MCF 10A (cell line): Measurements from ENCODE around the gene PMEPA1. TPM values are rescaled to one million over a fixed set of nuclear protein-coding genes. Genes with fewer than 3 reads are reported as not detected.

ENCODE experiments used
- BruUV-seq: library from RNA; stranded (reverse); fragments of 400-500 nt; replicated peaks from 2 replicates; lab custom pipeline; 2021; lab: Mats Ljungman, UMichigan
- CTCF ChIA-PET: fragments of 300-600 bp; sonication (Branson Sonifier 250); formaldehyde crosslinking; extraction: SDS; loops from one replicate; lab custom pipeline; 2021; ENCODE audit warnings: antibody characterized with exemption, inconsistent platforms; lab: Yijun Ruan, JAX
- POLR2A ChIA-PET: fragments of 300-600, 350-650 bp; sonication (Branson Sonifier 250); formaldehyde crosslinking; extraction: SDS; loops from one replicate; lab custom pipeline; 2020; ENCODE audit warnings: antibody characterized with exemption, inconsistent platforms; lab: Yijun Ruan, JAX
- DNase-seq: peaks from one replicate; pipeline ENCODE4 v3.0.0-alpha.2; 2018; ENCODE audit not compliant: unreplicated experiment
- H3K27ac Mint-ChIP-seq: one replicate; pipeline ENCODE4 v1.8.0; 2022; ENCODE audit warnings: mild to moderate bottlenecking, low read depth, mixed read lengths; ENCODE audit not compliant: unreplicated experiment
- H3K27me3 Mint-ChIP-seq: one replicate; pipeline ENCODE4 v1.8.0; 2022; ENCODE audit warnings: mixed read lengths; ENCODE audit not compliant: insufficient read depth, unreplicated experiment
- H3K36me3 Mint-ChIP-seq: one replicate; pipeline ENCODE4 v1.8.0; 2022; ENCODE audit warnings: mild to moderate bottlenecking, moderate library complexity, mixed read lengths; ENCODE audit not compliant: insufficient read depth, unreplicated experiment
- H3K4me1 Mint-ChIP-seq: one replicate; pipeline ENCODE4 v1.8.0; 2022; ENCODE audit warnings: mixed read lengths; ENCODE audit not compliant: insufficient read depth, unreplicated experiment
- H3K4me3 Mint-ChIP-seq: one replicate; pipeline ENCODE4 v1.8.0; 2022; ENCODE audit warnings: mild to moderate bottlenecking, moderate library complexity, mixed read lengths; ENCODE audit not compliant: unreplicated experiment
- H3K9me3 Mint-ChIP-seq: one replicate; pipeline ENCODE4 v1.8.0; 2022; ENCODE audit warnings: mixed read lengths; ENCODE audit not compliant: unreplicated experiment
- CTCF ChIP-seq: fragments of 200-600 bp; IDR thresholded peaks from one replicate; pipeline ENCODE4 v1.8.0; 2022; ENCODE audit warnings: antibody characterized with exemption, mild to moderate bottlenecking; ENCODE audit not compliant: unreplicated experiment
- intact Hi-C: fragments of 100-400 bp; cut with micrococcal nuclease; formaldehyde crosslinking; loops from 2 replicates; pipeline ENCODE4 v1.14.1; 2022
- total RNA-seq: library from RNA; stranded (reverse); gene quantifications from 2 replicates; pipeline ENCODE4 v1.2.3, GENCODE V29; 2022

Gene PMEPA1
- total RNA-seq, 1 experiment from 2014 or later, result 68.5 TPM

GRCh38 chr20:57711311-57711712 lies 1.5 kb upstream of the PMEPA1 start:
- BruUV-seq, result no TSS peak
- H3K27ac Mint-ChIP-seq, result no peak overlapping the region
- POLR2A ChIA-PET, result interaction anchor here (0.7 to 6.9 kb wide), 8 partner anchors 14 to 1297 kb away, joined by 3 to 185 read pairs (median 4); no protein-coding TSS in a partner anchor
- CTCF ChIA-PET, result interaction anchor here (0.5 to 2.7 kb wide), 11 partner anchors 9 to 375 kb away, joined by 3 to 14 read pairs (median 4); no protein-coding TSS in a partner anchor
- no peaks in the 10 kb centered on the region for H3K36me3 Mint-ChIP-seq
- peak overlapping the region; percentile 100 for H3K4me3 Mint-ChIP-seq
- TF ChIP-seq CTCF, result no peak
- no peak for DNase-seq
- no peaks in the 10 kb centered on the region for H3K27me3 Mint-ChIP-seq
- no peaks in the 10 kb centered on the region for H3K9me3 Mint-ChIP-seq
- H3K4me1 Mint-ChIP-seq, result peaks cover 58% of the 10 kb centered on the region
- intact Hi-C loops, result loop anchor here (2.0 kb wide), 1 partner anchor 279 kb away; no protein-coding TSS in a partner anchor

- DNase-seq, result no peak
- CTCF ChIA-PET, result interaction anchor here (0.5 to 2.7 kb wide), 12 partner anchors 9 to 376 kb away, joined by 3 to 14 read pairs (median 4); no protein-coding TSS in a partner anchor
- BruUV-seq, result no TSS peak
Observed at GRCh38 chr20:57710841-57711240, 1.0 kb upstream of the PMEPA1 start.

GRCh38 chr20:57708694-57709673 lies 831 bp downstream of the PMEPA1 start:
- no peak for TF ChIP-seq CTCF
- intact Hi-C loops, result loop anchor here (1.0 kb wide), 1 partner anchor 87 kb away; no protein-coding TSS in a partner anchor
- H3K4me3 Mint-ChIP-seq, result peak overlapping the region; percentile 100
- H3K27ac Mint-ChIP-seq, result peak overlapping the region; percentile 96
- BruUV-seq, result TSS peak; percentile 62
- H3K27me3 Mint-ChIP-seq, result no peaks in the 10 kb centered on the region
- no peak for DNase-seq
- peaks cover 41% of the 10 kb centered on the region for H3K4me1 Mint-ChIP-seq
- ChIA-PET CTCF (interaction anchor here (0.6 to 2.9 kb wide), 7 partner anchors 10 to 394 kb away, joined by 3 to 21 read pairs (median 6); no protein-coding TSS in a partner anchor), POLR2A (interaction anchor here (0.5 to 6.9 kb wide), 12 partner anchors 9 to 473 kb away, joined by 3 to 185 read pairs (median 4); no protein-coding TSS in a partner anchor)
- no peaks in the 10 kb centered on the region for H3K36me3 Mint-ChIP-seq
- H3K9me3 Mint-ChIP-seq, result no peaks in the 10 kb centered on the region

More at GRCh38 chr20:57710841-57711240, 1.0 kb upstream of the PMEPA1 start:
- Mint-ChIP-seq H3K4me1 (peaks cover 53% of the 10 kb centered on the region), H3K9me3 (no peaks in the 10 kb centered on the region), H3K4me3 (peak overlapping the region; percentile 100), H3K27ac (no peak overlapping the region), H3K36me3 (no peaks in the 10 kb centered on the region), H3K27me3 (no peaks in the 10 kb centered on the region)
- POLR2A ChIA-PET, result interaction anchor here (0.6 to 6.9 kb wide), 13 partner anchors 14 to 1298 kb away, joined by 3 to 185 read pairs (median 4); no protein-coding TSS in a partner anchor
- intact Hi-C loops, result loop anchor here (2.0 kb wide), 1 partner anchor 280 kb away; no protein-coding TSS in a partner anchor
- no peak for TF ChIP-seq CTCF
